NCI-H226 (cell line): ENCODE results near the gene GLYATL2.

ENCODE experiments used
- DNase-seq: peaks from one replicate; pipeline ENCODE4 v3.0.0-alpha.2; 2015

Gene GLYATL2

GRCh38 chr11:58844361-58845005 is at the start of gene GLYATL2:
Gene GLYATL2, minus strand, starts transcription at chr11:58844704. Its CDS starts 5,092 bp downstream, at chr11:58839612.
- no peak for DNase-seq

- DNase-seq, result no peak
Measured at GRCh38 chr11:58893899-58894298, 49.4 kb upstream of the GLYATL2 start.

- DNase-seq, result no peak
Measured at GRCh38 chr11:58888579-58888978, 44.1 kb upstream of the GLYATL2 start.

- no peak for DNase-seq
Measured at GRCh38 chr11:58887452-58887851, 42.9 kb upstream of the GLYATL2 start.

- DNase-seq, result no peak
Measured at GRCh38 chr11:58880625-58881024, 36.1 kb upstream of the GLYATL2 start.

GRCh38 chr11:58880166-58880565 is 35.7 kb upstream of the GLYATL2 start:
- no peak for DNase-seq

- DNase-seq, result peak; percentile 8
Measured at GRCh38 chr11:58867556-58867955, 23.1 kb upstream of the GLYATL2 start.

- DNase-seq, result peak; percentile 16
Measured at GRCh38 chr11:58866788-58867187, 22.3 kb upstream of the GLYATL2 start.

GRCh38 chr11:58864335-58864734 is 19.8 kb upstream of the GLYATL2 start:
- DNase-seq, result no peak

GRCh38 chr11:58863697-58864096 is 19.2 kb upstream of the GLYATL2 start:
- DNase-seq, result no peak

- DNase-seq, result no peak
Measured at GRCh38 chr11:58861533-58861932, 17.0 kb upstream of the GLYATL2 start.

GRCh38 chr11:58856806-58857205 is 12.3 kb upstream of the GLYATL2 start:
- no peak for DNase-seq

- no peak for DNase-seq
Measured at GRCh38 chr11:58845386-58845785, 882 bp upstream of the GLYATL2 start.

GRCh38 chr11:58837707-58838388 is 6.7 kb downstream of the GLYATL2 start:
- DNase-seq, result no peak

GRCh38 chr11:58832056-58832645 is 12.4 kb downstream of the GLYATL2 start:
- peak; percentile 52 for DNase-seq

GRCh38 chr11:58830673-58831301 is 13.7 kb downstream of the GLYATL2 start:
- no peak for DNase-seq

- DNase-seq, result peak; percentile 47
Measured at GRCh38 chr11:58829786-58830185, 14.7 kb downstream of the GLYATL2 start.

GRCh38 chr11:58813693-58814092 is 30.8 kb downstream of the GLYATL2 start:
- no peak for DNase-seq

- no peak for DNase-seq
Measured at GRCh38 chr11:58811499-58811898, 33.0 kb downstream of the GLYATL2 start.

GRCh38 chr11:58807343-58807742 is 37.2 kb downstream of the GLYATL2 start:
- no peak for DNase-seq

- peak; percentile 57 for DNase-seq
Measured at GRCh38 chr11:58805065-58805464, 39.4 kb downstream of the GLYATL2 start.

GRCh38 chr11:58801974-58802545 is 42.4 kb downstream of the GLYATL2 start:
- DNase-seq, result no peak

- no peak for DNase-seq
Measured at GRCh38 chr11:58801302-58801701, 43.2 kb downstream of the GLYATL2 start.
